WTC11 (cell line): ENCODE measurements around the gene SSH2.

Source experiments
- CREM ChIP-seq: sonication (generic); formaldehyde crosslinking; IDR thresholded peaks from 2 replicates; pipeline ENCODE4 v1.8.1; 2022; ENCODE audit warnings: mild to moderate bottlenecking, missing genetic modification reagents, moderate library complexity
- NFYB ChIP-seq: sonication (generic); formaldehyde crosslinking; conservative IDR thresholded peaks from 2 replicates; pipeline ENCODE4 v1.8.0; 2022; ENCODE audit warnings: low read depth, missing genetic modification reagents
- NR1H2 ChIP-seq: sonication (generic); formaldehyde crosslinking; IDR thresholded peaks from 2 replicates; pipeline ENCODE4 v1.9.0; 2021; ENCODE audit warnings: mild to moderate bottlenecking, moderate library complexity, missing genetic modification reagents
- RORB ChIP-seq: fragments of 250-450 bp; sonication (Bioruptor Pico); IDR thresholded peaks from 2 replicates; pipeline ENCODE4 v1.9.0; 2021; ENCODE audit warnings: mild to moderate bottlenecking
- SP1 ChIP-seq: sonication (generic); formaldehyde crosslinking; conservative IDR thresholded peaks from 2 replicates; pipeline ENCODE4 v1.8.1; 2022; ENCODE audit warnings: missing genetic modification reagents
- TF ChIP-seq, protein P1 (sequence below): fragments of 200-600 bp; IDR thresholded peaks from 2 replicates; pipeline ENCODE4 v1.8.0; 2022; ENCODE audit warnings: antibody characterized with exemption
- TF ChIP-seq, protein P2 (sequence below): sonication (generic); formaldehyde crosslinking; IDR thresholded peaks from 2 replicates; pipeline ENCODE4 v1.8.1; 2023; ENCODE audit warnings: mild to moderate bottlenecking, missing genetic modification reagents, moderate library complexity
- TF ChIP-seq, protein P3 (sequence below): sonication (generic); formaldehyde crosslinking; IDR thresholded peaks from 2 replicates; pipeline ENCODE4 v1.8.0; 2023; ENCODE audit warnings: missing genetic modification reagents, mild to moderate bottlenecking, borderline replicate concordance

DNA sequence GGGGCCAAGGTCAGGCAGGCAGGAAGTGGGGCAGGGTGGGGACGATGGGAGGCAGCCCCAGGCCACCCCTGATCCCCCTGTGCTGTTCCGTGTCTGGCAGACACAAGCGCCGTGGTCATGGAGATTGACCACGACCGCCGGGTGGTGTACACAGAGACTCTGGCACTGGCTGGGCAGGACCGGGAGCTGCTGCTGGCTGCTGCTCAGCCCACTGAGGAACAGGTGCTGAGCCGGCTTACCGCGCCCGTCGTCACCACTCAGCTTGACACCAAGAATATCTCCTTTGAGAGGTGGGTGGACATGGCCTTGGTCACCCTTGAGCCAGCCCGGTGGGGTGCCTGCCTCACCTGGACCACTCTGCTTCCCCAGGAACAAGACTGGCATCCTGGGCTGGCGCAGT lies 321.0 kb downstream of the SSH2 start:
- TF ChIP-seq, protein P1, sequence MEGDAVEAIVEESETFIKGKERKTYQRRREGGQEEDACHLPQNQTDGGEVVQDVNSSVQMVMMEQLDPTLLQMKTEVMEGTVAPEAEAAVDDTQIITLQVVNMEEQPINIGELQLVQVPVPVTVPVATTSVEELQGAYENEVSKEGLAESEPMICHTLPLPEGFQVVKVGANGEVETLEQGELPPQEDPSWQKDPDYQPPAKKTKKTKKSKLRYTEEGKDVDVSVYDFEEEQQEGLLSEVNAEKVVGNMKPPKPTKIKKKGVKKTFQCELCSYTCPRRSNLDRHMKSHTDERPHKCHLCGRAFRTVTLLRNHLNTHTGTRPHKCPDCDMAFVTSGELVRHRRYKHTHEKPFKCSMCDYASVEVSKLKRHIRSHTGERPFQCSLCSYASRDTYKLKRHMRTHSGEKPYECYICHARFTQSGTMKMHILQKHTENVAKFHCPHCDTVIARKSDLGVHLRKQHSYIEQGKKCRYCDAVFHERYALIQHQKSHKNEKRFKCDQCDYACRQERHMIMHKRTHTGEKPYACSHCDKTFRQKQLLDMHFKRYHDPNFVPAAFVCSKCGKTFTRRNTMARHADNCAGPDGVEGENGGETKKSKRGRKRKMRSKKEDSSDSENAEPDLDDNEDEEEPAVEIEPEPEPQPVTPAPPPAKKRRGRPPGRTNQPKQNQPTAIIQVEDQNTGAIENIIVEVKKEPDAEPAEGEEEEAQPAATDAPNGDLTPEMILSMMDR, result no peak
- TF ChIP-seq SP1 (CRISPR knock-in tag), result no peak
- TF ChIP-seq CREM (CRISPR knock-in tag), result no peak
- TF ChIP-seq, protein P2, sequence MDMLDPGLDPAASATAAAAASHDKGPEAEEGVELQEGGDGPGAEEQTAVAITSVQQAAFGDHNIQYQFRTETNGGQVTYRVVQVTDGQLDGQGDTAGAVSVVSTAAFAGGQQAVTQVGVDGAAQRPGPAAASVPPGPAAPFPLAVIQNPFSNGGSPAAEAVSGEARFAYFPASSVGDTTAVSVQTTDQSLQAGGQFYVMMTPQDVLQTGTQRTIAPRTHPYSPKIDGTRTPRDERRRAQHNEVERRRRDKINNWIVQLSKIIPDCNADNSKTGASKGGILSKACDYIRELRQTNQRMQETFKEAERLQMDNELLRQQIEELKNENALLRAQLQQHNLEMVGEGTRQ, result no peak
- TF ChIP-seq NFYB (CRISPR knock-in tag), result no peak
- TF ChIP-seq RORB (CRISPR knock-in tag), result no peak
- no peak for TF ChIP-seq NR1H2 (CRISPR knock-in tag)
- TF ChIP-seq, protein P3, sequence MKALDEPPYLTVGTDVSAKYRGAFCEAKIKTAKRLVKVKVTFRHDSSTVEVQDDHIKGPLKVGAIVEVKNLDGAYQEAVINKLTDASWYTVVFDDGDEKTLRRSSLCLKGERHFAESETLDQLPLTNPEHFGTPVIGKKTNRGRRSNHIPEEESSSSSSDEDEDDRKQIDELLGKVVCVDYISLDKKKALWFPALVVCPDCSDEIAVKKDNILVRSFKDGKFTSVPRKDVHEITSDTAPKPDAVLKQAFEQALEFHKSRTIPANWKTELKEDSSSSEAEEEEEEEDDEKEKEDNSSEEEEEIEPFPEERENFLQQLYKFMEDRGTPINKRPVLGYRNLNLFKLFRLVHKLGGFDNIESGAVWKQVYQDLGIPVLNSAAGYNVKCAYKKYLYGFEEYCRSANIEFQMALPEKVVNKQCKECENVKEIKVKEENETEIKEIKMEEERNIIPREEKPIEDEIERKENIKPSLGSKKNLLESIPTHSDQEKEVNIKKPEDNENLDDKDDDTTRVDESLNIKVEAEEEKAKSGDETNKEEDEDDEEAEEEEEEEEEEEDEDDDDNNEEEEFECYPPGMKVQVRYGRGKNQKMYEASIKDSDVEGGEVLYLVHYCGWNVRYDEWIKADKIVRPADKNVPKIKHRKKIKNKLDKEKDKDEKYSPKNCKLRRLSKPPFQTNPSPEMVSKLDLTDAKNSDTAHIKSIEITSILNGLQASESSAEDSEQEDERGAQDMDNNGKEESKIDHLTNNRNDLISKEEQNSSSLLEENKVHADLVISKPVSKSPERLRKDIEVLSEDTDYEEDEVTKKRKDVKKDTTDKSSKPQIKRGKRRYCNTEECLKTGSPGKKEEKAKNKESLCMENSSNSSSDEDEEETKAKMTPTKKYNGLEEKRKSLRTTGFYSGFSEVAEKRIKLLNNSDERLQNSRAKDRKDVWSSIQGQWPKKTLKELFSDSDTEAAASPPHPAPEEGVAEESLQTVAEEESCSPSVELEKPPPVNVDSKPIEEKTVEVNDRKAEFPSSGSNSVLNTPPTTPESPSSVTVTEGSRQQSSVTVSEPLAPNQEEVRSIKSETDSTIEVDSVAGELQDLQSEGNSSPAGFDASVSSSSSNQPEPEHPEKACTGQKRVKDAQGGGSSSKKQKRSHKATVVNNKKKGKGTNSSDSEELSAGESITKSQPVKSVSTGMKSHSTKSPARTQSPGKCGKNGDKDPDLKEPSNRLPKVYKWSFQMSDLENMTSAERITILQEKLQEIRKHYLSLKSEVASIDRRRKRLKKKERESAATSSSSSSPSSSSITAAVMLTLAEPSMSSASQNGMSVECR (CRISPR knock-in tag), result no peak
